H9 (cell line): ENCODE data around the gene LRRC7. TPM values are rescaled to one million over a fixed set of nuclear protein-coding genes. Genes with fewer than 3 reads are reported as not detected.

Experiments used
- DNase-seq: peaks from one replicate; pipeline ENCODE4 v3.0.0-alpha.2; 2017
- H2AFZ ChIP-seq: one replicate; pipeline ENCODE4 v1.6.1; 2013; ENCODE audit warnings: mild to moderate bottlenecking, low read length, control low read depth, moderate library complexity
- H2AK5ac ChIP-seq: 2 replicates; pipeline ENCODE4 v1.6.1; 2013; ENCODE audit warnings: low read length, control low read depth, mixed read lengths; ENCODE audit not compliant: insufficient read length
- H2BK120ac ChIP-seq: one replicate; pipeline ENCODE4 v1.6.1; 2013; ENCODE audit warnings: low read depth, mild to moderate bottlenecking, low read length, control low read depth, inconsistent platforms; ENCODE audit not compliant: poor library complexity, severe bottlenecking
- H2BK12ac ChIP-seq: 2 replicates; pipeline ENCODE4 v1.6.1; 2013; ENCODE audit warnings: low read length, control low read depth, mixed read lengths, low read depth; ENCODE audit not compliant: insufficient read length
- H2BK15ac ChIP-seq: 2 replicates; pipeline ENCODE4 v1.6.1; 2013; ENCODE audit warnings: low read depth, low read length, control low read depth
- H2BK20ac ChIP-seq: one replicate; pipeline ENCODE4 v1.6.1; 2013; ENCODE audit warnings: low read depth, mild to moderate bottlenecking, low read length, control low read depth, inconsistent platforms; ENCODE audit not compliant: poor library complexity, severe bottlenecking
- H2BK5ac ChIP-seq: 2 replicates; pipeline ENCODE4 v1.6.1; 2013; ENCODE audit warnings: low read length, control low read depth, mixed read lengths; ENCODE audit not compliant: insufficient read length
- H3K14ac ChIP-seq: 2 replicates; pipeline ENCODE4 v1.6.1; 2013; ENCODE audit warnings: low read length, control low read depth; ENCODE audit not compliant: insufficient read depth
- H3K18ac ChIP-seq: 2 replicates; pipeline ENCODE4 v1.6.1; 2013; ENCODE audit warnings: low read depth, mild to moderate bottlenecking, mixed read lengths, low read length, control low read depth; ENCODE audit not compliant: insufficient read length
- H3K23ac ChIP-seq: 2 replicates; pipeline ENCODE4 v1.6.1; 2013; ENCODE audit warnings: low read length, control low read depth, mixed read lengths, low read depth; ENCODE audit not compliant: insufficient read length
- H3K23me2 ChIP-seq: 2 replicates; pipeline ENCODE4 v1.6.1; 2013; ENCODE audit warnings: low read depth, mild to moderate bottlenecking, mixed read lengths, low read length, control low read depth; ENCODE audit not compliant: insufficient read length, poor library complexity, severe bottlenecking
- H3K27ac ChIP-seq: 2 replicates; pipeline ENCODE4 v1.5.1; 2013; ENCODE audit warnings: low read length, control low read depth, mixed read lengths, low read depth; ENCODE audit not compliant: insufficient read length
- H3K27me3 ChIP-seq: 2 replicates; pipeline ENCODE4 v1.6.1; 2013; ENCODE audit warnings: low read length, control low read depth, inconsistent platforms; ENCODE audit not compliant: insufficient read depth
- H3K4ac ChIP-seq: 2 replicates; pipeline ENCODE4 v1.6.1; 2013; ENCODE audit warnings: low read depth, mild to moderate bottlenecking, control low read depth, inconsistent platforms, low read length, moderate library complexity
- H3K4me1 ChIP-seq: 2 replicates; pipeline ENCODE4 v1.6.1; 2013; ENCODE audit warnings: low read length, control low read depth, inconsistent platforms; ENCODE audit not compliant: insufficient read depth
- H3K4me2 ChIP-seq: 2 replicates; pipeline ENCODE4 v1.6.1; 2013; ENCODE audit warnings: low read length, control low read depth, mixed read lengths; ENCODE audit not compliant: insufficient read length, insufficient read depth
- H3K56ac ChIP-seq: 2 replicates; pipeline ENCODE4 v1.6.1; 2013; ENCODE audit warnings: low read depth, mild to moderate bottlenecking, mixed read lengths, low read length, control low read depth; ENCODE audit not compliant: insufficient read length
- H3K79me1 ChIP-seq: 2 replicates; pipeline ENCODE4 v1.6.1; 2013; ENCODE audit warnings: low read depth, mild to moderate bottlenecking, moderate library complexity, low read length, control low read depth, inconsistent platforms; ENCODE audit not compliant: insufficient read depth, poor library complexity, severe bottlenecking
- H3K79me2 ChIP-seq: 2 replicates; pipeline ENCODE4 v1.6.1; 2013; ENCODE audit warnings: low read length, control low read depth, inconsistent platforms; ENCODE audit not compliant: insufficient read depth
- H3K9ac ChIP-seq: 2 replicates; pipeline ENCODE4 v1.6.1; 2013; ENCODE audit warnings: low read length, control low read depth, mixed read lengths; ENCODE audit not compliant: insufficient read length; ENCODE audit errors: extremely low read depth
- H3K9me3 ChIP-seq: one replicate; pipeline ENCODE4 v1.6.1; 2013; ENCODE audit warnings: low read depth, low read length, inconsistent platforms; ENCODE audit not compliant: control insufficient read depth
- H3T11ph ChIP-seq: one replicate; pipeline ENCODE4 v1.6.1; 2013; ENCODE audit warnings: mild to moderate bottlenecking, low read length, control low read depth, inconsistent platforms
- H4K20me1 ChIP-seq: one replicate; pipeline ENCODE4 v1.6.1; 2013; ENCODE audit not compliant: control insufficient read depth, insufficient read length, insufficient read depth
- H4K5ac ChIP-seq: 2 replicates; pipeline ENCODE4 v1.6.1; 2013; ENCODE audit warnings: low read depth, mild to moderate bottlenecking, mixed read lengths, low read length, control low read depth; ENCODE audit not compliant: insufficient read length
- H4K8ac ChIP-seq: replicated peaks from 2 replicates; pipeline ENCODE4 v1.6.1; 2013; ENCODE audit warnings: low read length, control low read depth, mixed read lengths, low read depth; ENCODE audit not compliant: insufficient read length
- H4K91ac ChIP-seq: 2 replicates; pipeline ENCODE4 v1.6.1; 2013; ENCODE audit warnings: low read depth, mild to moderate bottlenecking, moderate library complexity, mixed read lengths, low read length, control low read depth; ENCODE audit not compliant: insufficient read length
- H3K27ac Mint-ChIP-seq, 3 experiments: 2 replicates in 2 of 3; 3 replicates in 1 of 3; pipeline ENCODE4 v1.8.0; 2020 to 2021; ENCODE audit warnings: mixed read lengths in 3 of 3, mild to moderate bottlenecking in 1 of 3, moderate library complexity in 1 of 3
- H3K27me3 Mint-ChIP-seq: 2 replicates; pipeline ENCODE4 v1.8.0; 2021; ENCODE audit warnings: low read depth, mild to moderate bottlenecking, moderate library complexity, mixed read lengths
- H3K36me3 Mint-ChIP-seq, 3 experiments: 2 replicates in 2 of 3; 3 replicates in 1 of 3; pipeline ENCODE4 v1.8.0; 2020 to 2021; ENCODE audit warnings: low read depth in 3 of 3, mixed read lengths in 3 of 3; ENCODE audit not compliant: insufficient read depth in 1 of 3
- H3K4me1 Mint-ChIP-seq, 2 experiments: 2 replicates each; pipeline ENCODE4 v1.8.0; 2020; ENCODE audit warnings: mixed read lengths in 2 of 2
- H3K4me3 Mint-ChIP-seq, 2 experiments: 2 replicates in 1 of 2; 3 replicates in 1 of 2; pipeline ENCODE4 v1.8.0; 2020 to 2021; ENCODE audit warnings: mild to moderate bottlenecking in 2 of 2, mixed read lengths in 2 of 2, moderate library complexity in 1 of 2
- H3K9me3 Mint-ChIP-seq, 2 experiments: 2 replicates in 1 of 2; 3 replicates in 1 of 2; pipeline ENCODE4 v1.8.0; 2020; ENCODE audit warnings: mild to moderate bottlenecking in 2 of 2, mixed read lengths in 2 of 2, moderate library complexity in 1 of 2
- CTCF ChIP-seq: fragments of 200-600 bp; sonication (generic); conservative IDR thresholded peaks from 3 replicates; pipeline ENCODE4 v1.8.0; 2021; ENCODE audit warnings: antibody characterized with exemption, mild to moderate bottlenecking
- WGBS: extraction: QIAGEN DNeasy Blood & Tissue Kit; methylation state at CpG from one replicate; pipeline ENCODE4 v1.1.7; 2013; ENCODE audit warnings: missing lambda C conversion rate, low lambda C conversion rate, mixed read lengths; ENCODE audit not compliant: insufficient read length; ENCODE audit errors: extremely low coverage; 5-methylcytosine and 5-hydroxymethylcytosine counted together
- total RNA-seq: library from RNA; stranded (reverse); gene quantifications from 2 replicates; pipeline ENCODE4 v1.2.1, GENCODE V29; 2021

Gene LRRC7
- total RNA-seq, 1 experiment from 2014 or later = not detected

- no peak overlapping the region for H3K23ac ChIP-seq
- no peak overlapping the region for H3K4me2 ChIP-seq
- no peak overlapping the region for H3T11ph ChIP-seq
- no peak overlapping the region for H3K27ac Mint-ChIP-seq
- no peak overlapping the region for H2BK5ac ChIP-seq
- H3K79me1 ChIP-seq = no peaks in the 10 kb centered on the region
- no peak overlapping the region for H2BK20ac ChIP-seq
- no peak overlapping the region for H2BK12ac ChIP-seq
- H3K9ac ChIP-seq = no peak overlapping the region
- no peak overlapping the region for H3K4me3 Mint-ChIP-seq
- H3K27ac ChIP-seq = no peak overlapping the region
- no peak overlapping the region for H2BK120ac ChIP-seq
- no peak overlapping the region for H2AFZ ChIP-seq
- no peaks in the 10 kb centered on the region for H3K27me3 ChIP-seq
- H3K18ac ChIP-seq = no peak overlapping the region
- H4K20me1 ChIP-seq = no peaks in the 10 kb centered on the region
- no peak overlapping the region for H2AK5ac ChIP-seq
- no peak overlapping the region for H3K56ac ChIP-seq
- H3K4me1 ChIP-seq = no peaks in the 10 kb centered on the region
- no peaks in the 10 kb centered on the region for H3K27me3 Mint-ChIP-seq
- no peak overlapping the region for H3K4ac ChIP-seq
- DNase-seq = no peak
- no peak overlapping the region for H4K8ac ChIP-seq
- no peak overlapping the region for H4K5ac ChIP-seq
- H3K4me1 Mint-ChIP-seq = no peaks in the 10 kb centered on the region
- no peaks in the 10 kb centered on the region for H3K36me3 Mint-ChIP-seq
- no peaks in the 10 kb centered on the region for H3K23me2 ChIP-seq
- H3K9me3 Mint-ChIP-seq = no peaks in the 10 kb centered on the region
- H2BK15ac ChIP-seq = no peak overlapping the region
- no peak overlapping the region for H3K14ac ChIP-seq
- H3K9me3 ChIP-seq = no peaks in the 10 kb centered on the region
- TF ChIP-seq CTCF = no peak
- no peak overlapping the region for H4K91ac ChIP-seq
- no peaks in the 10 kb centered on the region for H3K79me2 ChIP-seq
- no CpG with 5 or more reads among the region's 2 CpGs for WGBS
Observed at GRCh38 chr1:70066711-70067110, 499.0 kb downstream of the LRRC7 start.
